Suprapubic skin (tissue), 3 donors: ENCODE measurements around the gene NOS3.

Source experiments
- CTCF ChIP-seq, 2 donors: fragments of 200-600 bp in 1 of 2; fragments of 450-650 bp in 1 of 2; sonication (generic) in 1 of 2; IDR thresholded peaks; one replicate each; pipeline ENCODE4 v1.5.1; 2016 to 2019; ENCODE audit warnings: antibody characterized with exemption in 2 of 2, mild to moderate bottlenecking in 1 of 2, moderate library complexity in 1 of 2
- EP300 ChIP-seq: sonication (generic); formaldehyde crosslinking; IDR thresholded peaks from one replicate; pipeline ENCODE4 v1.6.1; 2017; ENCODE audit warnings: antibody characterized with exemption
- POLR2A ChIP-seq, 2 donors: fragments of 450-650 bp; IDR thresholded peaks; one replicate each; pipeline ENCODE4 v1.6.1; 2017; ENCODE audit warnings: antibody characterized with exemption in 2 of 2, mild to moderate bottlenecking in 2 of 2, moderate library complexity in 2 of 2

- TF ChIP-seq CTCF (IDR thresholded peaks at IDR 0.05): no peak
- no peak for TF ChIP-seq POLR2A (IDR thresholded peaks at IDR 0.05)
- no peak for TF ChIP-seq EP300
These were observed 66.7 kb downstream of the NOS3 start, which contains the start of gene CDK5 for GRCh38 chr7:151057506-151057988.
